ENCODE measurements around the gene CPNE5.

The CPNE5 gene

DNA sequence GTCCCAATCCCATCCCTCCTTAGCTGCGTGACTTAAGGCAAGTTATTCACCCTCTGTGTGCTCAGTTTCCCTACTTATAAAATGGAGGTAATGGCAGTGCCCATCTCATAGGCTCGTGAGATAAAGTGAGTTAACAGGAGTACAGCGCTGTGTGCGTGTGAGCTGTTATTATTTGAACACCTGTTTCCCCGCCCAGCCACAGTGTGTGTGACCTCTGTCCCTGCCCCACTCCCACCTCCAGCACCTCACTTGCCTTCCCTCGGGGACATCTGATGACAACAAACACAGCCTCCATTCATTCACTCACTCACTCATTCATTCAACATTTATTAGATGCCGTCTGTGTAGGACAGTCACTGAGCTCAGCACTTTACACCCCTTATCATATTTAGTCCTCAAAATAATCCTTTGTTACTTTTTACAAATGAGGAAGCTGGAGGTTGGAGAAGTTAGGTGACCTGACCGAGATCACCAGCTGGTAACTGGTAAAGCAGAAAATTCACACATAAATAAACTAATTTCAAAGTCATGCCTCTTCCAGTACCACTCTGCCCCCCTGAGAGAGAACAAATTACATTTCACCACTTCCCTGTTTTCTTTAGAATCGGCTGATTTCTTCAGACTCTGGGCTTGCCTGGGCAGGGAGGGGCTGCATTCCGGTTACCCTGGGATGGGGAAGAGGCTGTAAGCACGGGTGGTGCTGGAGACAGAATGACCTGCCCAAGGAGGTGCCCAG, 58.6 kb downstream of the CPNE5 start:
- Histone ChIP-seq H3K27me3 (peaks cover 0 to 22% of the 10 kb centered on the region in 2 donors), H3K36me3 (no peaks in the 10 kb centered on the region), H3K4me1 (no peaks in the 10 kb centered on the region), H3K4me3 (no peak overlapping the region), H3K9me3 (no peaks in the 10 kb centered on the region), H3K27ac (no peak overlapping the region)
- DNase-seq: no peak
- intact Hi-C loops (cut with DNase I; ENCODE audit: low total_unique reads): no loop called here
- TF ChIP-seq CTCF (IDR thresholded peaks at IDR 0.05): no peak

- Histone ChIP-seq H3K4me3 (no peak overlapping the region), H3K36me3 (no peaks in the 10 kb centered on the region), H3K27ac (no peak overlapping the region), H3K9me3 (no peaks in the 10 kb centered on the region), H3K4me1 (no peaks in the 10 kb centered on the region), H3K27me3 (peaks cover 0 to 22% of the 10 kb centered on the region in 2 donors)
- no peak for TF ChIP-seq CTCF (IDR thresholded peaks at IDR 0.05)
- no peak for DNase-seq
- intact Hi-C loops (cut with DNase I; ENCODE audit: low total_unique reads): no loop called here
Measured at GRCh38 chr6:36779227-36779626, 60.0 kb downstream of the CPNE5 start.

- Histone ChIP-seq H3K27me3 (peaks cover 0 to 22% of the 10 kb centered on the region in 2 donors), H3K4me1 (no peaks in the 10 kb centered on the region), H3K4me3 (no peak overlapping the region), H3K27ac (no peak overlapping the region), H3K36me3 (no peaks in the 10 kb centered on the region), H3K9me3 (no peaks in the 10 kb centered on the region)
- no peak for DNase-seq
- TF ChIP-seq CTCF (IDR thresholded peaks at IDR 0.05): no peak
- intact Hi-C loops (cut with DNase I; ENCODE audit: low total_unique reads): no loop called here
Measured at GRCh38 chr6:36777801-36778200, 61.4 kb downstream of the CPNE5 start.

DNA sequence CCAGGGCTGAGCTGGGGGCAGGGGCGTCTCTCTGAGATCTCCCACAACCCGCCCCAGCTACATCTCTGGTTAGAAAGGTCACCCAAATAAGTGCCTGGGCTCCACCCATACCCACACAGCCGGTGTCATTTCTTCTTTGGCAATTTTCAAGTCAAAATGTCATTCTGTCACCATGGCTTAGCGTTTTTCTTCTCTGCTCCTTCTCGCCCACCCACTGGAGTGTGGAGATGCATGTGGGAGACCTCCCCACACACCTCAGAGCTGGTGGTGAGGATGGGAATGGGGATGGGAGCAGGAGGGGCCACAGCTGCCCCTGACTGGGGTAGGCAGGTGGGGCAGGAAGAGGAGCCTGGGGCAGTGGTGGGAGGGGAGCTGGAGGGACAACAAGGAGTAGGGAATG, 63.1 kb downstream of the CPNE5 start:
- Histone ChIP-seq H3K9me3 (no peaks in the 10 kb centered on the region), H3K27me3 (peaks cover 0 to 18% of the 10 kb centered on the region in 2 donors), H3K36me3 (no peaks in the 10 kb centered on the region), H3K4me1 (no peaks in the 10 kb centered on the region), H3K27ac (no peak overlapping the region), H3K4me3 (no peak overlapping the region)
- intact Hi-C loops (cut with DNase I; ENCODE audit: low total_unique reads): no loop called here
- TF ChIP-seq CTCF (IDR thresholded peaks at IDR 0.05): no peak
- DNase-seq: no peak

GRCh38 chr6:36774331-36774730, 64.9 kb downstream of the CPNE5 start:
- no peak overlapping the region for H3K4me3 ChIP-seq
- no peaks in the 10 kb centered on the region for H3K36me3 ChIP-seq
- TF ChIP-seq CTCF (IDR thresholded peaks at IDR 0.05): no peak
- peaks cover 0 to 14% of the 10 kb centered on the region in 2 donors for H3K27me3 ChIP-seq
- no peak for DNase-seq
- H3K4me1 ChIP-seq: no peaks in the 10 kb centered on the region
- H3K27ac ChIP-seq: no peak overlapping the region
- H3K9me3 ChIP-seq: no peaks in the 10 kb centered on the region
- intact Hi-C loops (cut with DNase I; ENCODE audit: low total_unique reads): no loop called here

Data from tibial artery (tissue), 4 donors.